Measurements from ENCODE around the gene POFUT2. TPM values are rescaled to one million over a fixed set of nuclear protein-coding genes. Genes with fewer than 3 reads are reported as not detected.

Gene POFUT2
- total and polyA plus RNA-seq, 10 donors = 10.5 to 37.0 (median 26.7) TPM

DNA sequence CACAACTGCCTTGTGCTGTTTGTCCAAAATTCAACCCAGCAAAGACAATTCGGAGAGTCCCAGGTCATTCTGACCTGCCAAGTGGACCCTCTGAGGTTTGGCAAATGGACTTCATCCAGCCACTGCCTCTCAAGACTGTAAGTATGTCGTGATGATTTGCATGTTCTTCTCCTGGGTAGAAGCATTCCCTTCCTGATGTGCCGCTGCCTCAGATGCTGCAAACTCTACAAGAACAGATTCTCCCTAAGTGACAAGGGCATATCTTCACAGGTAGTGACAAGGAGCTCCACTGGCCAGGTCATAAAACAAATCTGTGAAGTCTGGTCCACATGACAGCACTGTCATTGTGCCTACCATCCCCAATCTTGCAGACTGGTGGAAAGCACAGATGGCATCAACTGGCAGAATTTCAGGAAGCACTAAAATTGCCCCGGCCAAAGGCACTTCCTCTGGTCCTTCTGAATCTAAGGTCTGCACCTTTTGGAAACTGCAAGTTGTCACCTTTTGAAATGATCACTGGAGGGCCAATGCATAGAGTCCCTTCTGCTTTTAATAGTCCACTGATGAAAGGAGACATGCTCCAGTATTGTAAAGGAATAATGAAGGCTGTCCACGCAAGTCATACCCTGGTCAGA is 27.4 kb downstream of the POFUT2 start:
- WGBS, 5 donors = 63 to 82% (median 73%) methylated on average over 5 of the region's 5 CpGs
- TF ChIP-seq CTCF (IDR thresholded peaks at IDR 0.05 in 8 of 11, conservative IDR thresholded peaks at IDR 0.05 in 3 of 11) (no peak), POLR2A (IDR thresholded peaks at IDR 0.05) (no peak), POLR2AphosphoS5 (IDR thresholded peaks at IDR 0.05) (no peak)
- no peak for DNase-seq
- no peak overlapping the region for H3K27ac ChIP-seq
- no peak overlapping the region for H3K4me3 ChIP-seq
- peaks cover 0 to 28% (median 17%) of the 10 kb centered on the region in 7 donors for H3K27me3 ChIP-seq (replicated peaks in 1 of 7)
- H3K36me3 ChIP-seq = peaks cover 0 to 36% (median 21%) of the 10 kb centered on the region in 6 donors
- H3K4me1 ChIP-seq = peaks cover 0 to 18% (median 4%) of the 10 kb centered on the region in 6 donors
- no peaks in the 10 kb centered on the region for H3K9me3 ChIP-seq
- intact Hi-C loops (cut with DNase I; ENCODE audit: low total_unique reads) = no loop called here

- peaks cover 0 to 26% (median 12%) of the 10 kb centered on the region in 6 donors for H3K36me3 ChIP-seq
- H3K4me3 ChIP-seq = no peak overlapping the region
- DNase-seq = no peak
- H3K9me3 ChIP-seq = no peaks in the 10 kb centered on the region
- intact Hi-C loops (cut with DNase I; ENCODE audit: low total_unique reads) = no loop called here
- no peak for TF ChIP-seq CTCF (IDR thresholded peaks at IDR 0.05 in 8 of 11, conservative IDR thresholded peaks at IDR 0.05 in 3 of 11)
- TF ChIP-seq POLR2A (IDR thresholded peaks at IDR 0.05) = no peak
- TF ChIP-seq POLR2AphosphoS5 (IDR thresholded peaks at IDR 0.05) = no peak
- peaks cover 0 to 18% (median 4%) of the 10 kb centered on the region in 6 donors for H3K4me1 ChIP-seq
- WGBS, 5 donors = 87 to 91% (median 89%) methylated on average over 17 of the region's 17 CpGs
- peaks cover 0 to 37% (median 21%) of the 10 kb centered on the region in 7 donors for H3K27me3 ChIP-seq (replicated peaks in 1 of 7)
- no peak overlapping the region for H3K27ac ChIP-seq
Observed at GRCh38 chr21:45259206-45259840, 28.4 kb downstream of the POFUT2 start.

DNA sequence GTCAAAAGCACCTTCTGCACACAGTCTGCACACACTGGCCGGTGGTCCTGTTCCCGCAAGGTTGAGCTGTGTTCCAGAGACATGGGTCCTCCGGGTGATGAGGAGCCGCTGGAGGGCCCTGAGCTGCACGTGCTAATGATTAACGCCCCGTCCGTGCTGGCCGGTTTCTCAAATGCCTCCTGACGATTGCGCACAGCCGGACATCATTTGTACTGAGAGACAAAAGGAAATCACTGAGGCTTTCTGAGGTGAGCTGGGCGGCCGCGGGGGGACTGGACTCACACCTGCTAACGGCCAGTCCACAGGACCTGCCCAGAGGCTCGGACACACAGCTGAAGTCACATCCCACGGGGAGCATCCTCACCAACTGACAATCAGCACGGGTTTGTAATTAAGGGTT is 29.2 kb downstream of the POFUT2 start:
- peaks cover 0 to 18% (median 4%) of the 10 kb centered on the region in 6 donors for H3K4me1 ChIP-seq
- TF ChIP-seq POLR2AphosphoS5 (IDR thresholded peaks at IDR 0.05) = no peak
- no peak for TF ChIP-seq CTCF (IDR thresholded peaks at IDR 0.05 in 8 of 11, conservative IDR thresholded peaks at IDR 0.05 in 3 of 11)
- no peak for TF ChIP-seq POLR2A (IDR thresholded peaks at IDR 0.05)
- H3K27ac ChIP-seq = no peak overlapping the region
- H3K9me3 ChIP-seq = no peaks in the 10 kb centered on the region
- intact Hi-C loops (cut with DNase I; ENCODE audit: low total_unique reads) = no loop called here
- DNase-seq = peak; percentile 64
- WGBS, 5 donors = 78 to 88% (median 84%) methylated on average over 19 of the region's 19 CpGs
- H3K36me3 ChIP-seq = peaks cover 0 to 17% (median 4%) of the 10 kb centered on the region in 6 donors
- H3K27me3 ChIP-seq (replicated peaks in 1 of 7) = peaks cover 0 to 46% (median 24%) of the 10 kb centered on the region in 7 donors
- no peak overlapping the region for H3K4me3 ChIP-seq

DNA sequence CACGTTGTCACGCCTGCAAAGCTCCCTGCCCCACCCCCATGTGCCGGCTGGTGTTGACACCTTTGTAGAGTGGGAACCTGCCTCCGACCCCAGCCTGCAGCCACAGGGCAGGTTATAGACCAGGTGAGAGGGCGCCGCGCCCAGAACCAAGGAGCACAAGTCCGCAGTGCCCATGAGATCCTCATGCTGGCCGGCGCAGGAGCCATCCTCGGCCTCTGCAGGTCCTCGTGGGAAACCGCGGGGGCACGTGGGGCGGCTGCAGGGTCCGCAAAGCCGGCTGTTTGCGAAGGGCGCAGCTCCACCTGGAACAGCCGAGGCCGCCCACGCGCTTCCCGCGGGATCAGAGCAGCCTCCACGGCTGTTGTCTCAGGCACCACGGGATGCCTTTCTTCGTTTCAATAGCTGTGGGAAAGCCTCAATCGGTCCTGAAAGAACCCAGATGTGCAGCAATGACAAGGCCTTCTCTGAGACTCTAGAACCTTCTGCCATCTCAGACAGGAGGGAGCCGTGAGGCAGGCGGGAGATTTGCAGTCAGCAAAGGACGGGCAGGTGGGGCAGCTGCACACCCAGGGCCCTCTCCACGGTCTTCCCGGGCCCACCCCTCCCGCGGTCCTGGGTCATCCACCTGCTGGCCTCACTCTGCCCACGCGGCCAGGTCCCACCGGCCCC is 29.9 kb downstream of the POFUT2 start:
- 81 to 87% (median 84%) methylated on average over 12 to 40 of the region's 40 CpGs for WGBS, 5 donors
- Histone ChIP-seq H3K9me3 (no peaks in the 10 kb centered on the region), H3K4me3 (no peak overlapping the region), H3K4me1 (peaks cover 0 to 18% (median 4%) of the 10 kb centered on the region in 6 donors), H3K36me3 (peaks cover 0 to 11% (median 0%) of the 10 kb centered on the region in 6 donors), H3K27ac (no peak overlapping the region), H3K27me3 (replicated peaks in 1 of 7) (peaks cover 0 to 53% (median 24%) of the 10 kb centered on the region in 7 donors)
- peak; percentile 59 for DNase-seq
- TF ChIP-seq POLR2AphosphoS5 (IDR thresholded peaks at IDR 0.05) (no peak), CTCF (IDR thresholded peaks at IDR 0.05 in 8 of 11, conservative IDR thresholded peaks at IDR 0.05 in 3 of 11) (no peak), POLR2A (IDR thresholded peaks at IDR 0.05) (no peak)
- intact Hi-C loops (cut with DNase I; ENCODE audit: low total_unique reads) = no loop called here
